ENCODE measurements around the gene LRRC8D. TPM values are rescaled to one million over a fixed set of nuclear protein-coding genes. Genes with fewer than 3 reads are reported as not detected.

LRRC8D gene
- total RNA-seq, 1 experiment from 2014 or later: 37.2 TPM

GRCh38 chr1:89821322-89822108 lies 683 bp downstream of the LRRC8D start:
- Histone ChIP-seq H2BK12ac (ENCODE audit: insufficient read length, low read depth, low read length) (peak overlapping the region; percentile 36), H3K27me3 (ENCODE audit: insufficient read depth, low read length) (no peaks in the 10 kb centered on the region; the same call in 1 of the 2 replicates), H3T11ph (ENCODE audit: low read length) (no peak overlapping the region), H3K56ac (ENCODE audit: insufficient read length, low read depth, low read length) (no peak overlapping the region), H3K9ac (ENCODE audit: extremely low read depth, insufficient read length, low read length) (peak overlapping the region; percentile 84), H3K27ac (ENCODE audit: insufficient read length, low read depth, low read length) (no peak overlapping the region), H2BK20ac (ENCODE audit: low read depth, low read length, poor library complexity, severe bottlenecking) (no peak overlapping the region), H2AK5ac (ENCODE audit: insufficient read length, low read length) (no peak overlapping the region), H3K18ac (ENCODE audit: insufficient read length, low read depth, low read length) (peak overlapping the region; percentile 88), H4K8ac (replicated peaks; ENCODE audit: insufficient read length, low read depth, low read length) (no peak overlapping the region), H3K9me3 (ENCODE audit: control insufficient read depth, low read depth, low read length) (no peaks in the 10 kb centered on the region), H3K4me2 (ENCODE audit: insufficient read depth, insufficient read length, low read length) (peak overlapping the region; percentile 67), H3K23ac (ENCODE audit: insufficient read length, low read depth, low read length) (no peak overlapping the region), H2BK5ac (ENCODE audit: insufficient read length, low read length) (no peak overlapping the region), H3K4me1 (ENCODE audit: insufficient read depth, low read length) (peaks cover 10% of the 10 kb centered on the region), H3K4ac (ENCODE audit: low read depth, low read length) (no peak overlapping the region), H3K79me1 (ENCODE audit: insufficient read depth, low read depth, low read length, poor library complexity, severe bottlenecking) (peaks cover 8% of the 10 kb centered on the region), H4K91ac (ENCODE audit: insufficient read length, low read depth, low read length) (no peak overlapping the region), H3K23me2 (ENCODE audit: insufficient read length, low read depth, low read length, poor library complexity, severe bottlenecking) (peaks cover 13% of the 10 kb centered on the region), H4K20me1 (ENCODE audit: control insufficient read depth, insufficient read depth, insufficient read length) (no peaks in the 10 kb centered on the region), H2BK120ac (ENCODE audit: low read depth, low read length, poor library complexity, severe bottlenecking) (no peak overlapping the region), H2AFZ (ENCODE audit: low read length) (no peak overlapping the region), H3K79me2 (ENCODE audit: insufficient read depth, low read length) (peaks cover 11% of the 10 kb centered on the region; the same call in 1 of the 2 replicates), H3K14ac (ENCODE audit: insufficient read depth, low read length) (peak overlapping the region; percentile 94), H2BK15ac (ENCODE audit: low read depth, low read length) (no peak overlapping the region), H4K5ac (ENCODE audit: insufficient read length, low read depth, low read length) (peak overlapping the region; percentile 29)
- peaks cover 12% of the 10 kb centered on the region for H3K27me3 Mint-ChIP-seq (ENCODE audit: low read depth)
- H3K9me3 Mint-ChIP-seq: no peaks in the 10 kb centered on the region; a peak in 2 of 5 replicates
- no CpG with 5 or more reads among the region's 73 CpGs for WGBS (ENCODE audit: extremely low coverage, insufficient read length, low lambda C conversion rate)
- H3K4me1 Mint-ChIP-seq: peaks cover 41 to 44% of the 10 kb centered on the region in 2 experiments
- H3K27ac Mint-ChIP-seq: peak overlapping the region; percentile 74 to 92 (median 84)
- peak overlapping the region; percentile 76 to 90 for H3K4me3 Mint-ChIP-seq
- DNase-seq: peak; percentile 66
- H3K36me3 Mint-ChIP-seq (ENCODE audit: insufficient read depth in 1 of 3, low read depth in 3 of 3): peaks cover 8 to 26% (median 15%) of the 10 kb centered on the region in 3 experiments
- TF ChIP-seq CTCF (conservative IDR thresholded peaks at IDR 0.05): no peak

All from H9 (cell line).